Skin of body (tissue), 2 donors: ENCODE measurements around the gene NFATC4. TPM values are rescaled to one million over a fixed set of nuclear protein-coding genes. Genes with fewer than 3 reads are reported as not detected.
A peak's percentile ranks its signal among the peaks of the same experiment; 100 is the strongest.
"Not testable (repeated sequence)": the region's sequence is repeated elsewhere in the genome, so short reads cannot be mapped to it uniquely, and the experiment has no call there.

Experiments used
- DNase-seq: peaks from one replicate; lab custom pipeline; 2025; lab: John Stamatoyannopoulos, UW
- total RNA-seq: library from RNA; depleted of rRNA; stranded (reverse); fragments of >200 nt; gene quantifications from one replicate; pipeline ENCODE4 v1.2.3, GENCODE V29; 2014

Gene NFATC4
- total RNA-seq, 1 donor from 2014 or later = 33.7 TPM

DNA sequence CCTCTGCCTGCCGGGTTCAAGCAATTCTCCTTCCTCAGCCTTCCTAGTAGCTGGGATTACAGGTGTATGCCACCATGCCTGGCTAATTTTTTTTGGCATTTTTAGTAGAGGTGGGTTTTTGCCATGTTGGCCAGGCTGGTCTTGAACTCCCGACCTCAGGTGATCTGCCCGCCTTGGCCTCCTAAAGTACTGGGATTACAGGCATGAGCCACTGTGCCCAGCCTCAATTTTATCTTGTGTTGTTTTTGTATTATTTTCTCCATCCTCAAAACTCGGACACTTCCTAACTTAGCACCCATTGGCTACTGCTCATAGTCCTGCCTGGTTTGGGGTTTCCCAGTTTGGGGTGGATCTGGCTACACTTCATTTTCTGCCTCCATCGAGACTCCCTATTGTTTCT lies 19.6 kb downstream of the NFATC4 start:
- not testable (repeated sequence) for DNase-seq

- no peak for DNase-seq
These were observed 20.6 kb downstream of the NFATC4 start for GRCh38 chr14:24388474-24389179.

- DNase-seq = no peak
These were observed 21.4 kb downstream of the NFATC4 start for GRCh38 chr14:24389226-24389848.

DNA sequence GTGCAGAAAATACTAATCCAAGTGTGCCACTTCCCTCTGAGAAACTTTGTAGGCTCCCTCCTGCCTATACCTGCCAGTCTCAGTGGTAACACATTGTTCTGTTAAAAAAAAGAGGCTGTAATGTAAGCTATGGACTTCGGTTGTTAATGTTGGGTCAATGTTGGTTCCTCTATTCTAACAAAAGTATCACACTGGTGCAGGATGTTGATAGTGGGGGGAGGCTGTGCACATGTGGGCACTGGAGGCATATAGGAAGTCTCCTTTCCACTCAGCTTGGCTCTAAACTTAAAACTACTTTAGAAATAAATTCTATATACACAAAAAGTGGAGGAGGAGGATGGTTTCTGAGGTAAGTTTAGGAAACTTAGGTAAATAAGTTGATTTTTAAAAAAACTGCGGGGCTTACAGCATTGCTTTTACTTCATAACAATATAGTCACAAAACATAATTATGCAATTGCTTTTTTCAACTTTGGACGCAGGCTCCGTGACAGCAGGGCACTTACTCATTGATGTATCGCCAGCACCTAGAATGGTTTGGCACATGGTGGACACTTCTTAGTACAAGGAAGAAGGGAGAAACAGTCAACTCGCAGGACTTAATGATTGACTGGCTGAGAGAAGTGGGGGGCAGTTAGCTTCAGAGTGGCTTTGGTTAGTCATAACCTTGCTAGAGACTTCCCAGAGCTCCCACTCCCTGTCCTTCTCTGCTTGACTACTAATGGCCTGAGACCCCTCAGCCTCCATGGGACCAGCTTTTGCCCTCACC lies 22.9 kb downstream of the NFATC4 start:
- DNase-seq = no peak

DNA sequence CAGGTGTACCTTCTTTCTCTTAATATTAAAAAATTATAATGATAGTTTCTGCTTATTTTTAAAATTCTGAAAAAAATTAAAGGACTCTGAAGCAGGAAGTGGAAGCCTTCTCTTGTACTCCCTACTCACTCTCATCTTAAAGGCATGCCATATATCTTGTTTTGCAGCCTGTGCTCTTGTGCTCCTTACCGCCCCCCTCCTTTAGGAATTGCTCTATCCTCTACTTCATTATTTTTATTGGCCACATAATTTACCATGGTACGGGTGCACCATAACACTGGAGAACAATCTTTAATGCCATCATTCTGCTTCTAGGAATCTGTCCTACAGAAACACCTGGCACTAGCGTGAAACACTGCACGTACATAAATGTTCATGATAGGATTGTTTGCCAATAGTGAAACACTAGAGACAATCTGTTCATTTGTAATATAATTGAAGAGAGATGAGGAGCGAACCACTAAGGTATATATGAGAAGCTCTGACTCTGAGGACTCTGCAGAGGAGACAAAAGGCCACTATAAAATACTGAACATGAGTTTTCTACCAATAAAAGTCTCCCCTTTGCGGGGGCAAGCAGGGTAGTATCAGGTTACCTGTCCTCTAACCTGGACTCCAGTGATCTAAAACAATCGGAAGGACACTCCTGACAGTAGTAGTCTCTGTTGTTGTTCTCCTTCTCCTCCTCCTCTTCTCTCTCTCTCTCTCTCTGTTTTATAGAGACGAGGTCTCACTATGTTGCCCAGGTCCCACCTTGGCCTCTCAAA lies 24.5 kb downstream of the NFATC4 start:
- DNase-seq = no peak

DNA sequence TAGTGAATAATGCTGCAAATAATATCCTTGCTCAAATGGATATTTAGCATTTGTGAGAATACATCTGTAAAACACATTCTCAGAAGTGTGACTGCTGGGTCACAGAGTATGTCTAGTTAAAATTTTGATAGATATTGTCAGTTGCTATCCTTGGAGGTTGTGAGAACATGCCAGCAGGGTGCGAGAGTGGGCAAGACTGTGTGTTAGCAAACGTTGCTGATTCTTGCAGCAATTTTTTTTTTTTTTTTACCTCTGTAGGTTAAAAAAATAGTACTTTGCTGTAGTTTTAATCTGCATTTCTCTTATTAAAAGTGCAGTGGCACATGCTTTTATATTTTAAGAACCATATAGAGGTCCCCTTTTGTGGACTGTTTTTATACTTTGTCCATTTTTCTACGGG lies 26.3 kb downstream of the NFATC4 start:
- no peak for DNase-seq

DNA sequence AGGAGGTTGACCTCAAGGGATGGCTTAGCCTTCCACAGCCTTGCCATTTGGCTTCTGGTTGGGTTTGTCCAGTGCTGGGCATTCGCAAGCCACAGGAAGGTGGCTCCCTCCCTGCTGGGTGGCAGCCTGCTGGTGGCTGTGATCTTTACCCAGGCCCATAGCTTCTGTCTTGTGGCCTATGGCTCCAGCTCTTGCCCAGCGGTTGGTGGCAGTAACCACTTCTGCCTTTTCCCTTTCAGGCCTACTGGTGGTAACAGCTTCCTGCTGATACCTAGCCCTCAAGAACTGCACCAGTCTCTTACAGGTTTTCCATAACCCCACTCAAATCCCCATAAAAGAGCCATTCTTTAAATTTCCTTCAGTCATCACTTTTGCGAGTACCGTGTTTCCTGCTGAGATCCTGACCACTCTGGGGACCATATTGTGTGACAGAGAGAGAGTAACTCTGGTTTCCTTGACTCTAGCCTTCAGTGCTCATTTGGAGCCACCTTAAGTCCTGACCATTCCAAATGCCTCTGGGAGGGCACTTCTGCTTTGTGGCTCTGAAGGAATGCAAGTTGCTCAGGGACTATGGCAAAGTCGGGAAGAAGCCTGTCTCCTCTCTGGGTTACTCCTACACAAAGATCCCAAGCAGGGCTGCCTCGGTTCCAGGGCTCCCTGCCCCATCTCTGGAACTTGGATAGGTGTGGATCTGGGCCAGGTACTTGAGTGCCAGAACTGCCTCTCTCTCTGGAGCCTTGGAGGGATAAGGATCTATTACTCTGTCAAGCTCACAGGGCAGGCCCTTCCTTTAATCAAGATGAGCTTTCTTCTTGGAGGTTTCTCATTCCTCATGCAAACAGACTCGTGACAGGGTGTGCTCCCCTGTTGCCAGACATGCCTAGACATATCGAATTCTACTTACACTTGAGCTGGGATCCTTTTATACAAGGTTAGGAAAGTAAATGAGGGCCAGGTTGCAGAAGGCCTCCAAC lies 27.9 kb downstream of the NFATC4 start:
- DNase-seq = no peak

DNA sequence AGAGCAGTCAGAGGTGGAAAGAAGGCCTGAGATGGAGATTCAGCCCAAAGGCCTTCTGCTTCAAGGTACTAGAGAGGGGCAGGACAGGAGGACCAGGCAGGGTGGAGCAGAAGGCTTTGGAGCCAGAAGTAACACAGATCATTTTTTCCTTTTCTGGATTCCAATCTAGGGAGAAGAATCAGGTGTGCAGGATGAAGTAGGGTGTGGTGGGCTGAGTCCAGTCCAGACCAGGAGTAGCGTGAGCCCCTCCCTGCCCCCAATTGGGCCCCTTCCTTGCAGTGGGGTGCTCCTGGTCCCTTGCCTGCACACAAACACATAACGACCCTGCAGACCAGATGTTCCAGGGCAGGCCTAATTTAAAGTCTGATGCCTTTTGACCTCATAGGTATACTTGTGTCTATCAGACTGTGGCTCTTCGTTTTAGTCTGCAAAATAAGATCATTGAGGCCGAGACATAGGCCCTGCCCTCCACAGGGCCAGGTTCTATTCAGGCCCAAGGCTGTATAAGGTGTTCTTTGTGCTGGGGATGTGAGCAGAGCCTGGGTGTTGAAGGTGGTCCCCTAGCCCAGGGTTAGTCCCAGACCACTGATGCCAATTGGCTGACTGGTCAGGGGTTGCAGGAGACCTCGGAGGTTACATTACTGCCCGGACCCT lies 29.8 kb downstream of the NFATC4 start:
- no peak for DNase-seq

- DNase-seq = peak; percentile 81
These were observed 30.3 kb downstream of the NFATC4 start for GRCh38 chr14:24398293-24398652.

DNA sequence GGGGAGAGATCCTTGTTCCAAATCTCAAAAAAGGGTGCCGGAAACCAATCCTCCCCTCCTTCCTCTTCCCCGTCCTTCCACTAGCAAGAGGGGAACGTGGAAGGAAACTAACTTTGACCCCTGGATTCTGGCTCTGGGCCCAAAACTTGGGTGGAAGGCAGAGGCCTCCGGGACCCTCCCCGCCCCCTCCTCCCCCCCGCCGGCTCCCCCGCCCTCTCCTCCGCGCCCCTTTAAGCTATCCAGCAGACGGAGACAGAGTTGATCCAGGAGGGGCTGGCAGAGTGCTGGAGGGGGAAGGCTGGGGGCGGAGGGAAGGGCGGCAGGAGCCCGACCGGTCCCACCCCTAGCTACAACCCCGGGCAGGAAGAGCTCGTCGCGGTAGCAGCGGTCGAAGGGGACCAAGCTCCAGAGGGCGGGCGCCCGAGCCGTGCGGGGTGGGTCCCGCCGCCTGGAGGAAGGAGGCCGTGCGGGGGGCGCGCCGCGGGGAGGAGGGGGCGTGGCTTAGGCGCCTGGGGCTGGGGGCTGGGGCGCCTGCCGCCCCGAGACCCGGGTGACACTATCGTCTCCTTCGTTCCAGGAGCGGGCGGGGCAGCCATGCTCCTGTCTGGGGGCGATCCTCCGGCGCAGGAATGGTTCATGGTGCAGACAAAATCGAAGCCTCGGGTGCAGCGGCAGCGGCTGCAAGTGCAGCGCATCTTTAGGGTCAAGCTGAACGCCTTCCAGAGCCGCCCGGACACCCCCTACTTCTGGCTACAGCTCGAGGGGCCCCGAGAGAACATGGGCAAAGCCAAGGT lies 30.9 kb downstream of the NFATC4 start, which contains the start of gene NYNRIN:
Gene NYNRIN (plus strand): TSS at position 351 of the 794 bp plus-strand sequence. CDS start 244 bp downstream, at position 595.
- DNase-seq = peak; percentile 87

DNA sequence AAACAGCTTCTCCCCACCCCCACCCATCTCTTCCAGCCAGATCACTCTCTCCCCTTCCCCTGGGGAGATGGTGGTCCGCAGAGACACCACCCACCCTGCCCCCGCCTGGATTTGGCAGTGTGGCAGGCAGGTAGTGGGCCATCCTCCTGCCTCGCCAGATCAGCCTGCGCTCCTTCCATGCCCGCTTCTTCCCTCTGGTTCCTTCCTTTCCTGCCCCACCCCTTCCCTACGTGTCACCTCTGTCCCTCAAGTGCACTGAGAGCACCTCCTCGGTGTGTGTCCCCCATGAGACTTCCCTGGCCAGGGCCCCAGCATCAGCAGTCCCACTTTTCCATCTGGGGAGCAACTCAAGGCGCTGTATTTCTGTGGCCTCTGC lies 31.5 kb downstream of the NFATC4 start:
- no peak for DNase-seq

DNA sequence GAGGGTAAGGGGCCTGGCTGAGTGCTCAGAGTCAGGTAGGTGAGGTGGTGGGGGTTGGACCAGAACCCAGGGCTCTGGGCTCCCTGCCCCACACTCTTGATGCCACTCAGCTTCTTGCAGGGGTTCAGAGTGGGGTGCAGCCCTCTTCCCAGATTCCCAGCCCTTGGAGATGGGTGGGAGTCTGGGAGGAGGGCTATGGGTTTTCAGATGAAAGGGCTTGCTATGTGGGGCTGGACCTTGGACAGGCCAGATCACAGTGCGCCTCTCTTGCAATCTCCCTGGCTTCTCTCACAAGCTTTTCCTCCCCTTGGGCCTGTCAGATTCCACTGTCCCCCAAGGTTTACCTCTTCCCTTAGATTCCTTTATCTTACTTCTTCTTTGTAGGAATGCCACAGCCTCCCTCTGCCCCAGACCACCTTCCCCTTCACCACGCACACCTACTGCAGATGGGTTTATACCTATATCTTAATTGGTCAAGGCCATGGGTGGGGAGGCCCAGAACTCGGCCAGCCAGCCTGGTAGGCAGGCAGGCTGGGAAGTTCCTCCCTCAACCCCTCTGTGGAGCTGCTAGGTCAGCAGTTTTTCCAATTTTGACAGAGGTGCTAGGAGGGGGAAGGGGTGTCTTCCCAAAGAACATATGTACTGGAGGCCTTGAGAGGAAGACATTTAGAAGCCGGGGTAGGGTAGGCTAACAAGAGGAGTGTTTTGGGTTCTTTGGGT lies 32.2 kb downstream of the NFATC4 start:
- no peak for DNase-seq

DNA sequence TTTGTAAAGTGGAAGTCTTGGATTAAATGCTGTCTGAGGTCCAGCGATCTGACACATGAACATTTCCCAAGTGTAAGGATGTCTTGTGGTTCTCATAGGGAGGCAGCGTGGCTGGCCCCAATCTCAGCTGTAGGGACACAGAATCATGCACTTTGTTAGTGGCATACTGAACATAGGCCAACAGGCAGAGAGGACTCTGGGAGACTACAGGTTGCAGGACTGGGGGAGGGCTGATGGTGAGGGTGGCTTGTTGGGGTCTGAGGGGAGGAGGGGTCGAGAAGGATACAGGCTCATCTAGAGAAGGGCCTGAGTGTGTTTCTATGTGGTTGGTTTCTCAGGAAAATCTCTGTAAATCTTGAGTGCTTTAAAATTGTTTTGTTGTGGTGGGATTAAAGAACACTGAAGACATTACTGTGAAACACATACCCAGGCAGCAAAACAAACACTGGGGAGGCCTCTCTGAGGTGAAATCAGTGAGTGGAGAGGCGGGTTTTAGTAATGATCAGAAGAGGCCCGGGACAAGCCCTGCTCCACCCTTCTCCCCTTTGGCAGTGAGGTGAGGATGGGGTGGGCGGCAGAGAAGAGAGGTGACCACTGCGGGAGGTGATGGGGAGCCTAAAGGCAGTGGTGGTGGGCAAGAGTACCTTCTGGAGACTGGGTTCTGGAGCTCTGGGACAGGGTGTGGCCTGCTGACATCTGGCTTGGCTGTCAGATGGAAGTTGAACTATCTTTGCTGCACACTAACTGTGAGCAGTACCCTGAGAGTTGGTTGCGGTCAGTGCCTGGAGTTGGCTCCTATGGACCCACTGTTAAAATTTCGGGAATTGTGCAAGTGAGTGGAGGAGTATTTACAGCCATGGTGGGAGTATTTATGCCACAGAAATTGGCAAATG lies 34.1 kb downstream of the NFATC4 start:
- no peak for DNase-seq

- no peak for DNase-seq
These were observed 35.5 kb downstream of the NFATC4 start for GRCh38 chr14:24403294-24403998.

- DNase-seq = no peak
These were observed 36.8 kb downstream of the NFATC4 start for GRCh38 chr14:24404814-24405213.

- no peak for DNase-seq
These were observed 38.4 kb downstream of the NFATC4 start for GRCh38 chr14:24406416-24406815.
